Coronary artery (tissue), 2 donors: ENCODE results near the gene C1QTNF12.
"Not testable (repeated sequence)": the region's sequence is repeated elsewhere in the genome, so short reads cannot be mapped to it uniquely, and the experiment has no call there.

Experiments
- DNase-seq: peaks from one replicate; pipeline ENCODE4 v3.0.0-alpha.2; 2017; ENCODE audit warnings: low spot score
- H3K27ac ChIP-seq, 2 donors: fragments of 200-600 bp; sonication (generic); one replicate each; pipeline ENCODE4 v1.5.1; 2016 to 2019
- H3K4me3 ChIP-seq: fragments of 200-600 bp; sonication (generic); 2 replicates; pipeline ENCODE4 v1.5.1; 2016; ENCODE audit warnings: mild to moderate bottlenecking, moderate library complexity
- TF ChIP-seq, protein P1 (sequence below): fragments of 200-600 bp; sonication (generic); IDR thresholded peaks from one replicate; pipeline ENCODE4 v1.5.1; 2019; ENCODE audit warnings: antibody characterized with exemption

C1QTNF12 gene

GRCh38 chr1:1250786-1251284 lies 4.3 kb upstream of the C1QTNF12 start:
- H3K27ac ChIP-seq = no peak overlapping the region
- H3K4me3 ChIP-seq = no peak overlapping the region
- TF ChIP-seq, protein P1, sequence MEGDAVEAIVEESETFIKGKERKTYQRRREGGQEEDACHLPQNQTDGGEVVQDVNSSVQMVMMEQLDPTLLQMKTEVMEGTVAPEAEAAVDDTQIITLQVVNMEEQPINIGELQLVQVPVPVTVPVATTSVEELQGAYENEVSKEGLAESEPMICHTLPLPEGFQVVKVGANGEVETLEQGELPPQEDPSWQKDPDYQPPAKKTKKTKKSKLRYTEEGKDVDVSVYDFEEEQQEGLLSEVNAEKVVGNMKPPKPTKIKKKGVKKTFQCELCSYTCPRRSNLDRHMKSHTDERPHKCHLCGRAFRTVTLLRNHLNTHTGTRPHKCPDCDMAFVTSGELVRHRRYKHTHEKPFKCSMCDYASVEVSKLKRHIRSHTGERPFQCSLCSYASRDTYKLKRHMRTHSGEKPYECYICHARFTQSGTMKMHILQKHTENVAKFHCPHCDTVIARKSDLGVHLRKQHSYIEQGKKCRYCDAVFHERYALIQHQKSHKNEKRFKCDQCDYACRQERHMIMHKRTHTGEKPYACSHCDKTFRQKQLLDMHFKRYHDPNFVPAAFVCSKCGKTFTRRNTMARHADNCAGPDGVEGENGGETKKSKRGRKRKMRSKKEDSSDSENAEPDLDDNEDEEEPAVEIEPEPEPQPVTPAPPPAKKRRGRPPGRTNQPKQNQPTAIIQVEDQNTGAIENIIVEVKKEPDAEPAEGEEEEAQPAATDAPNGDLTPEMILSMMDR = no peak
- no peak for DNase-seq

DNA sequence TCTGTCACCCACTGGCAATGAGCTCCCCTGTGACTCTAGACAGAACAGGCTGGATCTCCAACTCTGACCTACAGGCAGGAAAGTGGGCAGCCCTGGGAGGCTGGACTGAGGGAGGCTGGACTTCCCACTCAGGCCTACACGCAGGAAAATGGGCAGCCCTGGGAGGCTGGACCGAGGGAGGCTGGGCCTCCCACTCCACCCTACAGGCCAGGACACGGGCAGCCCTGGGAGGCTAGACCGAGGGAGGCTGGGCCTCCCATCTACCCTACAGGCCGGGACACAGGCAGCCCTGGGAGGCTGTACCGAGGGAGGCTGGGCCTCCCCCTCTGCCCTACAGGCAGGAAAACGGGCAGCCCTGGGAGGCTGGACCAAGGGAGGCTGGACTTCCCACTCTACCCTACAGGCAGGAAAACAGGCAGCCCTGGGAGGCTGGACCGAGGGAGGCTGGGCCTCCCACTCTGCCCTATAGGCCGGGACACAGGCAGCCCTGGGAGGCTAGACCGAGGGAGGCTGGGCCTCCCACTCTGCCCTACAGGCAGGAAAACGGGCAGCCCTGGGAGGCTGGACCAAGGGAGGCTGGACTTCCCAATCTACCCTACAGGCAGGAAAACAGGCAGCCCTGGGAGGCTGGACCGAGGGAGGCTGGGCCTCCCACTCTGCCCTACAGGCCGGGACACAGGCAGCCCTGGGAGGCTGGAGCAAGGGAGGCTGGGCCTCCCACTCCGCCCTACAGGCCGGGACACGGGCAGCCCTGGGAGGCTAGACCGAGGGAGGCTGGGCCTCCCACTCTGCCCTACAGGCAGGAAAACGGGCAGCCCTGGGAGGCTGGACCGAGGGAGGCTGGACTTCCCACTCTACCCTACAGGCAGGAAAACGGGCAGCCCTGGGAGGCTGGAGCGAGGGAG lies 1.7 kb upstream of the C1QTNF12 start:
- not testable (repeated sequence) for DNase-seq, H3K4me3 ChIP-seq, H3K27ac ChIP-seq

GRCh38 chr1:1247341-1247913 lies 905 bp upstream of the C1QTNF12 start:
- TF ChIP-seq, protein P1 = no peak
- DNase-seq = no peak

DNA sequence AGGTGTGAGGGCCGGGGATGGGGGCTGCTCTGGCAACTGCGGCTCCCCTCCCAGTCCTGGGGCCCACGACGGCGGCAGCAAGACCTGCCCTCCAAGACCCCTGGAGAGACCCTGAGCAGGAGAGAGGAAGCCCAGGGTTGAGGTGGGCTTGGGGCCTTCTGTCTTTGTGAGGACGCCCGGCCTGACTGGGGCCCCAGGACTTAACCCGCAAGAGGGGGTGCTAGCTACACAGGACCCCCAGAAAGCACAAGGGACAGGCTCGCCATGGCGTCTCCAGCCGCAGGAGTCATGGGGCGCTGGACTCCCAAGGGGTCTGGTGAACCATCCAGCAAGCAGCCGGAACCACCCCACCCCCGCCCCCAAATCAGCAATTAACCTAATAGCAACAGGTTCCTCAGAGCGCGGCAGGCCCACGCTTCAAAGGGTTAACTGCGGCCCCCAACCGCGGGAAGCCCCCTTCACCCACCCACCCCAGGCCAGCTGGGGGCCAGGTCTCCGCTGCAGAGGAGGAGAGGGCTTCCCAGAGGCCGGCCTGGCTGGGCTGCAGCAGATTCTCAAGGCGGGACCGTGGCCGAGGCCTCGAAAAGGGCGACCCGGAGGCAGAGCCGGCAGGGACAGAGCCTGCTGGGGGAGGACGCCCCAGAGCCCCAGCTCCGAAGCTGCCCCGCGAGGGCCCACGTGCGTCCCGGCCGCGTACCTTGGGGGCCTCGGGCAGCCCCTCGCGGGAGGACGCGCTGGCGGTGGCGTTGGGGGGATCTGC lies 525 bp downstream of the C1QTNF12 start:
- Histone ChIP-seq H3K27ac (no peak overlapping the region), H3K4me3 (peak overlapping the region; percentile 34)
- TF ChIP-seq, protein P1 = no peak
- DNase-seq = no peak

More at GRCh38 chr1:1247341-1247913, 905 bp upstream of the C1QTNF12 start:
- H3K4me3 ChIP-seq = no peak overlapping the region
- no peak overlapping the region for H3K27ac ChIP-seq

- TF ChIP-seq, protein P1 = no peak
- H3K27ac ChIP-seq = no peak overlapping the region
- H3K4me3 ChIP-seq = no peak overlapping the region
- no peak for DNase-seq
These were observed 1.2 kb downstream of the C1QTNF12 start for GRCh38 chr1:1245178-1245816.

GRCh38 chr1:1244192-1244811 lies 2.2 kb downstream of the C1QTNF12 start:
- Histone ChIP-seq H3K27ac (no peak overlapping the region), H3K4me3 (no peak overlapping the region)
- TF ChIP-seq, protein P1 = no peak
- DNase-seq = no peak
